NCI-H2029 (cell line): Measurements from ENCODE around the gene PACS1.
A peak's percentile ranks its signal among the peaks of the same experiment; 100 is the strongest.

Source experiments
- DNase-seq: peaks from one replicate; lab custom pipeline; 2025; lab: John Stamatoyannopoulos, UW

The PACS1 gene

GRCh38 chr11:66050581-66051231, 19.4 kb upstream of the PACS1 start:
- DNase-seq = no peak

GRCh38 chr11:66051371-66051765, 18.7 kb upstream of the PACS1 start:
- no peak for DNase-seq

DNA sequence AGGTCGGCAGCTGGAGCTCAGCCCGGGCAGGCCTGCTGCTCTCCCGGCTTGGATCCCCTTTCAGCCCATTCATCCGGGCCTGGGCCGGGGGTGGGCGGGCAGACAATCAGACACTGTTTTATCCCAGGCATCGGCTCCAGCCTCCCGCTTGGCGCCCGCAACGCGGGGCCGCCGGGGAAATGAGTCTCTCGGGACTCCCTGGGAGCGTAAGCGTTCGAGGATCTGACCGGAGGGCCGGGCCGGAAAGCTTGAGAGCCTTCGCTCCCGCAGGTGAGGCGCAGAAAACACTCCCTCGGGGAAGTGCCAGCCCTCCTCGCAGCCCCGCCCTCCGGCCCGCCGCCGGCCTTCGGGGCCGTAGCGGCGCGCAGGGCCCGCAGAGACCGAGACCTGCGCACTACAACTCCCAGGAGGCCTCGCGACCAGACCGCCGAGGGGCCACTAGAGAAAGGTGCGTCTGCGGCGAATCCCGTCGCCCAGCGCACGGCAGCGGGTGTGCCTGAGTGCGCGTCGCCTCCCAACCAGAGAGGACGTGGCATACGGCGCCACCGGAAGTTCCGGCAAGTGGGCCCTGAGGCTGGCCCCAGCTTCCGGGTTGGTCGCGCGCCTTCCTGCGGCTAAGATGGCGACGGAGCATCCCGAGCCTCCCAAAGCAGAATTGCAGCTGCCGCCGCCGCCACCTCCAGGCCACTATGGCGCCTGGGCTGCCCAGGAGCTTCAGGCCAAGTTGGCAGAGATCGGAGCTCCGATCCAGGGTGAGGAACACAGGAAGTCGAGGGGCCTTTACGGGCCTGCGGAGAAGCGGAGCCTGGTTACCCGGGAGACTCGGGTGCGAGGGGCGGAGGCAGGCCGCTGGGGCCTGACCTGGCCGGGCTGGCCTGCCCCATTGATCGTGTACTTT, 18.1 kb upstream of the PACS1 start, which contains the start of gene SF3B2:
SF3B2 (plus strand) TSS at position 599 of the 898 bp plus-strand sequence; CDS start at position 620, 21 bp downstream.
- DNase-seq = peak; percentile 98

GRCh38 chr11:66052664-66052982, 17.4 kb upstream of the PACS1 start:
- no peak for DNase-seq

GRCh38 chr11:66055021-66055420, 15.1 kb upstream of the PACS1 start:
- no peak for DNase-seq

- DNase-seq = no peak
Observed at GRCh38 chr11:66056501-66056900, 13.6 kb upstream of the PACS1 start.

GRCh38 chr11:66059966-66060680, 9.9 kb upstream of the PACS1 start:
- no peak for DNase-seq

DNA sequence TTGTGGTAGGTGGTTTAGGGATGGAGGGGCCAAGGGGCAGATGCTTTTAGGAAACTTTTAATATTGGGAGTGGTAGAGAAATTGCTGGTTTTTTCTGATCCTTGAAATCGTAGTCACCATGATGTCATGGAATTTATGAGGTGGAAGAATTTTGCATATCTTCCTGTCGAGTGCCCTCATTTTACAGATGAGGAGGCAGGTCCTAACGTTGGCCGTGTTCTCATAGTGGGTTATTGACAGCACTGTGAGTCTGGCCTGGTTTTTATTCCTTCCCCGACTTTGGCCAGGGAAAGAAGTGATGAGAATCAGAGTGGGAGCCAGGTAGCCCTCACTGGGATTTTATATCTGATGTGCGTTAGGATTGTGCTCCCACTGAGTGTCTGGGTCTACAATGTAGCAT, 8.8 kb upstream of the PACS1 start:
- no peak for DNase-seq

DNA sequence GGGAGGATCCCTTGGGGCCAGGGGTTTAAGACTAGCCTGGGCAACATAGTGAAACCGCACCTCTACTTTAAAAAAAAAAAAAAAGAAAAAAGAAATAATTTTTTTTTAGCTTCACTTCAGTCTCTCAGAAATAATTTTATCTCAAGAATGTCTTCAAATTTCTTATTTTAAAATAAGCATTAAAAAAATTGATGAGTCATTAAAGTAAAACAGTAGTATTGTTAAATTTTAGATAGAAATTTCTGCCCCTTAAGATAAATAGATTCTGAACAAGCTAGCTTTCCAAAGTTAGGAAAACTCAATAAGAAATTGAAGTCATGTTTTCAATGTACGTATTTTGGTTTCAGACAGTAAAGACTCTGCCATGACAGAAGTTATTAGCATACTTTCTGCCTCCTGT, 7.7 kb upstream of the PACS1 start:
- no peak for DNase-seq

GRCh38 chr11:66063900-66064299, 6.2 kb upstream of the PACS1 start:
- no peak for DNase-seq

GRCh38 chr11:66064571-66064970, 5.5 kb upstream of the PACS1 start:
- no peak for DNase-seq

DNA sequence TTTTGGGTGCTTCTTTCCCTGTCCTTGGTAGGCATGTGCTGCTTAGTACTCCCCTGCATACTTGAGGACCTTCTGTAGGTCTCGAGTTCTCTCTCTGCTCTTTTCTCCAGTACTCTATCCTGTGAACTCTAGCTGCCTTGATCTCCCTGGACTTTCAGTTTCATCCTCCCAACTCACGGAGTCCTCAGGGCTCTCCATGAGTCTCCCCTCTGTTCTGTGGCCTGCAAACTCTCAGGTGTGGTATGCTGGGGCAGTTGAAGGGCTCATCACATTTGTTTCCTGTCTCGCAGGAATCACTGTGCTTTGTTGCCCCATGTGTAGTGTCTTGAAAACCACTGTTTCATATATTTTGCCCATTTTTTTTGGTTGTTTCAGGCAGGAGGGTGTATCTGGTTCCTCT, 3.3 kb upstream of the PACS1 start:
- DNase-seq = no peak

DNA sequence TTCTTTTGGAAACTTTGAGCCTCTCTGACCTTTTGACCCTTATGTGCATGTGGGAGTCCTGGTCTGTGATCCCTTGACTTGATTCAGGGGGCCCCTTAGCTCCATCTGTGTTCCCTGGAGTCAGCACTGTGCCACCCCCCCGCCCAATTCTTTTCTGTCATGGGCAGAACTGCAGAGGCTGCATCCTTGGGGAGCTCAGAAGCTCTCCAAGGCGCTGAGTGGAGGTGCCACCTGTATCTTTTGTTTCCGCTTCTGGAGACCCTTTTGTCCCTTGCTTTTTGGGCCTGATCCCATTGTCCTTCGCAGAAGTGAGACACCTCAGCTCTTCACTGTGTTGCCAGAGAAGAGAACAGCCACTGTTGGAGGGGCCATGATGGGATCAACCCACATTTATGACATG, 2.4 kb upstream of the PACS1 start:
- no peak for DNase-seq

- DNase-seq = peak; percentile 67
Observed at GRCh38 chr11:66068154-66068821, 1.8 kb upstream of the PACS1 start.

GRCh38 chr11:66068923-66069714, 953 bp upstream of the PACS1 start:
- DNase-seq = no peak

- DNase-seq = no peak
Observed at GRCh38 chr11:66070604-66071380, 720 bp downstream of the PACS1 start.

DNA sequence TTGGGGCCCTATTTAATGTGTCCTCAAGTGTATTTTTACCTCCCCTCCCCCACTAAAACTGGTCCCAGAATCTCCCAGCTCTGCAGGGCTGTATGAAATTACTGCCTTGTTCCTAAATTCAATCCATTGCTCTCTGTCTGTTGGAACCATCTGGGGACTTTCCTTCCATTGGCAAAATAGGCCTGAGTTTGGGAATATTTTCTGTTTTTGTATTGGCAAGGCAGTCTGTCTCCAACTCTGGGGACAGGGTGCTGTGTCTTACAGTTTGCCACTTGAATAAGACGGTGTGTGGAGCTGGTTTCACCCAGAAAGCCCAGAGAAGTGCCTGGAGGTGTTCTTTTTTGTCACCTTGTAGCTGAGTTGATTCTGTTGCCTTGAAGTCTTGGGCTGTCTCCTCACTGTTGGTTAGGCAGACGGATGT, 1.3 kb downstream of the PACS1 start:
- DNase-seq = no peak

- no peak for DNase-seq
Observed at GRCh38 chr11:66072081-66072480, 2.0 kb downstream of the PACS1 start.

GRCh38 chr11:66072518-66072917, 2.4 kb downstream of the PACS1 start:
- no peak for DNase-seq

GRCh38 chr11:66073669-66074068, 3.6 kb downstream of the PACS1 start:
- no peak for DNase-seq

DNA sequence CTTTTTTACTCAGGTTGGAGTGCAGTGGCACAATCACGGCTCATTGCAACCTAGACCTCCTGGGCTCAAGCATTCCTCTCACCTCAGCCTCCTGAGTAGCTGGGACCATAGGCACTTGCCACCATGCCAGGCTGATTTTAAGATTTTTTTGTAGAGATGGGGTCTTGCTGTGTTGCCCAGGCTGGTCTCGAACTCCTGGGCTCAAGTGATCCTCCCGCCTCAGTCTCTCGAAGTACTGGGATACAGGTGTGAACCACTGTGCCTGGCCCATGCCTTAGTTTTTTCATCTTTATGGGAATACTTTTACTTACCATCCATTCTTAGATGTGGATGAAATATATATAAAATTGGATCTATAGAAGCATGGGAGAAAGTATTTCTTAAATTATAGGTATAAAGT, 5.2 kb downstream of the PACS1 start:
- no peak for DNase-seq
